NT2/D1 (cell line): Measurements from ENCODE around the gene CNDP1.

ENCODE experiments used
- SUZ12 ChIP-seq: IDR thresholded peaks from 2 replicates; pipeline ENCODE4 v1.6.1; 2011; ENCODE audit not compliant: insufficient read length, insufficient read depth; ENCODE audit errors: extremely low read depth
- YY1 ChIP-seq: IDR thresholded peaks from 2 replicates; pipeline ENCODE4 v1.6.1; 2011; ENCODE audit not compliant: insufficient read length, insufficient read depth
- ZNF274 ChIP-seq: IDR thresholded peaks from 2 replicates; pipeline ENCODE4 v1.6.1; 2011; ENCODE audit warnings: mild to moderate bottlenecking, low read depth, low read length

GRCh38 chr18:74589811-74590210 is 55.5 kb downstream of the CNDP1 start:
- TF ChIP-seq YY1 (no peak), ZNF274 (no peak), SUZ12 (no peak)
